Measurements from ENCODE around the gene SMCO4.

SMCO4 gene

GRCh38 chr11:93560199-93560932 lies 17.2 kb upstream of the SMCO4 start:
- no peak for DNase-seq (ENCODE audit: low read depth)
- TF ChIP-seq CTCF (conservative IDR thresholded peaks at IDR 0.05; ENCODE audit: low read depth, low read length) = no peak
- H3K4me3 ChIP-seq (ENCODE audit: low read length) = no peak overlapping the region

GRCh38 chr11:93559681-93560080 lies 16.5 kb upstream of the SMCO4 start:
- DNase-seq (ENCODE audit: low read depth) = no peak
- TF ChIP-seq CTCF (conservative IDR thresholded peaks at IDR 0.05; ENCODE audit: low read depth, low read length) = no peak
- no peak overlapping the region for H3K4me3 ChIP-seq (ENCODE audit: low read length)

GRCh38 chr11:93552874-93553273 lies 9.7 kb upstream of the SMCO4 start:
- no peak for DNase-seq (ENCODE audit: low read depth)
- TF ChIP-seq CTCF (conservative IDR thresholded peaks at IDR 0.05; ENCODE audit: low read depth, low read length) = no peak
- H3K4me3 ChIP-seq (ENCODE audit: low read length) = no peak overlapping the region

GRCh38 chr11:93549976-93550375 lies 6.8 kb upstream of the SMCO4 start:
- no peak for DNase-seq (ENCODE audit: low read depth)
- H3K4me3 ChIP-seq (ENCODE audit: low read length) = no peak overlapping the region
- TF ChIP-seq CTCF (conservative IDR thresholded peaks at IDR 0.05; ENCODE audit: low read depth, low read length) = no peak

- TF ChIP-seq CTCF (conservative IDR thresholded peaks at IDR 0.05; ENCODE audit: low read depth, low read length) = no peak
- no peak overlapping the region for H3K4me3 ChIP-seq (ENCODE audit: low read length)
- no peak for DNase-seq (ENCODE audit: low read depth)
Observed at GRCh38 chr11:93548679-93549319, 5.6 kb upstream of the SMCO4 start.

GRCh38 chr11:93547773-93548172 lies 4.6 kb upstream of the SMCO4 start:
- no peak overlapping the region for H3K4me3 ChIP-seq (ENCODE audit: low read length)
- no peak for DNase-seq (ENCODE audit: low read depth)
- TF ChIP-seq CTCF (conservative IDR thresholded peaks at IDR 0.05; ENCODE audit: low read depth, low read length) = no peak

- no peak for TF ChIP-seq CTCF (conservative IDR thresholded peaks at IDR 0.05; ENCODE audit: low read depth, low read length)
- DNase-seq (ENCODE audit: low read depth) = no peak
- no peak overlapping the region for H3K4me3 ChIP-seq (ENCODE audit: low read length)
Observed at GRCh38 chr11:93547028-93547427, 3.8 kb upstream of the SMCO4 start.

Data from retinal pigment epithelial cell (primary cell).